GM12873 (cell line): ENCODE results near the gene FZD10.

Experiments
- TF ChIP-seq, protein P1 (sequence below): IDR thresholded peaks from 2 replicates; pipeline ENCODE4 v1.5.1; 2012; ENCODE audit warnings: low read depth, mild to moderate bottlenecking, moderate library complexity, low read length, control low read depth; ENCODE audit not compliant: insufficient read depth; ENCODE audit errors: missing control alignments

The FZD10 gene

DNA sequence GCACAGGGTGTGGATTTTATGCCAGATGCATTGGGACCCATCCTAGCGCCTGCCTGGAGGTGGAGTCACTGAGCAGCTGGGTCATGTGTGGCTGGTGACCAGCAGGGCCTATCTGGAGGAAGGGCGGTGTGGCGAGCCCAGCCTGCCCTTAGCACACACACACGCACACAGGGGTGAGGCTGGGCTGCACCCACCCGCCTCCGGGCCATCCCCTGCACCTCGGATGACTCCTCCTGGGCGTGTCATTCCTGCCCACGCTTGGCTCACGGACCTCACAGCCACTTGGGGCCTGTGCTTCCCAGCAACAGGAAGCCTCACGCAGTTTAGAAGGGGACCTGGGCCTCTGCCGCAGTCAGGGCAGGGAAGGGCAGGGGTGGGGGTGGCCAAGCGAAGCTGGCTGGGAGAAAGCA is 36.2 kb upstream of the FZD10 start:
- TF ChIP-seq, protein P1, sequence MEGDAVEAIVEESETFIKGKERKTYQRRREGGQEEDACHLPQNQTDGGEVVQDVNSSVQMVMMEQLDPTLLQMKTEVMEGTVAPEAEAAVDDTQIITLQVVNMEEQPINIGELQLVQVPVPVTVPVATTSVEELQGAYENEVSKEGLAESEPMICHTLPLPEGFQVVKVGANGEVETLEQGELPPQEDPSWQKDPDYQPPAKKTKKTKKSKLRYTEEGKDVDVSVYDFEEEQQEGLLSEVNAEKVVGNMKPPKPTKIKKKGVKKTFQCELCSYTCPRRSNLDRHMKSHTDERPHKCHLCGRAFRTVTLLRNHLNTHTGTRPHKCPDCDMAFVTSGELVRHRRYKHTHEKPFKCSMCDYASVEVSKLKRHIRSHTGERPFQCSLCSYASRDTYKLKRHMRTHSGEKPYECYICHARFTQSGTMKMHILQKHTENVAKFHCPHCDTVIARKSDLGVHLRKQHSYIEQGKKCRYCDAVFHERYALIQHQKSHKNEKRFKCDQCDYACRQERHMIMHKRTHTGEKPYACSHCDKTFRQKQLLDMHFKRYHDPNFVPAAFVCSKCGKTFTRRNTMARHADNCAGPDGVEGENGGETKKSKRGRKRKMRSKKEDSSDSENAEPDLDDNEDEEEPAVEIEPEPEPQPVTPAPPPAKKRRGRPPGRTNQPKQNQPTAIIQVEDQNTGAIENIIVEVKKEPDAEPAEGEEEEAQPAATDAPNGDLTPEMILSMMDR, result no peak

GRCh38 chr12:130127532-130127911 is 34.7 kb upstream of the FZD10 start:
- TF ChIP-seq, protein P1, result no peak

DNA sequence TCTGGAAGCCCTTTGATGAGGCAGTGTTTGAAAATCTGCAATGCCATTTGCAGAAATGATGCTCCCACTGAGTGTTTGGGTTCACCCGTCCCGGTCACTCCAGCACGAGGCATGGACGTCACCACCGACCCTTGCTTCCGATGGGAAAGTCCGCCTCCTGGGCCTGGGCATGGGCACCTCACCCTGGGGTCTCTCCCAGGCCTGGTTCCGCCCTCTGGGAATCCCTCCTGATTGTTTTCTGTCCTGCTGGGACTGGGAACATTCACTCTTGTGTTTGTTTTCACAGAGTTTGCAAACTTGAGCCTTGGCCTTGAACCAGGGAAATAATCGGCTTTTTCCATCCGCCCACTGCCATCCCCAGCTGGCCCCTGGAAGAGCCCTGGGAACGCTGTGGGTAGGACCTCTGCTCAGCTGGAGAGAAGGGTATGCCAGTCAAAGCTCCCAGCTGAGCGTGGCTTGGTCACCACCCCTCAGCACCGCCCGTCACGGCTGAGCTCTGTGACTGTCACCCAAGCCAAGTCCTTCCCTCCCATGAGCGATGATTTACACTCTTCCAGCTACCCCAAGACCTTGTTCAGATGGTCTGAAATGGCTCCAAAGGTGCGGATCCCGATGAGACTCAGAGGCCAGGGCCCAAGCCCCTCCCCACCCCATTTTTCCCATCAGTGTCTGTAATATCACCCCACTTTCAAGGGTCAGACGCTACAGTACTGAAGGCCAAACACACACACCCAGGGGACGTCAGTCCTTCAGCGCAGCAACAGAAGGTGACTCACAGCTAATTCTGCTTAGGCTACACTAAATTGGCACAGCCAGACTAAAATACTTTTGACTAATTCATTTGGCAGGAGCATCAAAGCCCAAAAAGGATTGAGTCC is 34.1 kb upstream of the FZD10 start:
- TF ChIP-seq, protein P1, result no peak

- TF ChIP-seq, protein P1, result no peak
Observed at GRCh38 chr12:130128790-130129735, 33.2 kb upstream of the FZD10 start.

DNA sequence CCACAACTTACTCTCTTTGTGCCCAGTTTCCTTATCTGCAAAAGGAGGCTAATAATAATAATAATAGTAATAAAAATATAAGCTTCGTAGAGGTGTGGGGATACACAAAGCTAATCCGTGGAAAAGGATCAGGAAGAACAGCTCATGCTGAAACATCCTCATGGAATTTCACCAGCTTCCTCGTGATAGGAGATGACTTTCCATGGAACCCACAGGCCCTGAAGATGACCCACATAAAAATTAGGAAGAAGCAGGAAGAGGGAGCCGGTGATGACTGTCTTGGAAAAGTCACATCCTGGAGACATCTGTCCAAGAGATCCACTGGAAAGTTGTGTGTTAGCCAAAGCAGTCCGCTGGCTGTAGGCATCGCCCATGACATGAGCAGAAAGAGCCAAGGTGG is 31.9 kb upstream of the FZD10 start:
- TF ChIP-seq, protein P1, result no peak

GRCh38 chr12:130131025-130131424 is 31.2 kb upstream of the FZD10 start:
- TF ChIP-seq, protein P1, result no peak

DNA sequence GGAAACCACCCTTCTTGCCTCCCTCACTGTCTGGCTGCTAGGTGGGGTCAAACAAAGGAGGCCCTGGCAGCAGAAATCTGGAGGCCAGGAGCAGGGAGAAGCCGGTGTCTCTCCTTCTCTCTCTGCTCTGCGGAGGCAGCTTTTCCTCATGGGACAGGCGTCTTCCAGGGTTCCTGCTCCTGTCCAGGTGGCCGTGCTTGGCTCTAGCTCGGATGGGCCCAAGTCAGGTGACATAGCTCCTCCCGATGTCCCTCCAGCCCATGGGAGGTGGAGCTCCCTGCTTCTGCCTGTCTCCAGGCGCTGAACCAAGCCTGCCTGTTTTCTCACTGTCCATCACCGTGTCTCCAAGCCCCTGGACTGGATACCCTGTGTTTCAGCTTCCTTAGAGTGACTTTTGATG is 30.5 kb upstream of the FZD10 start:
- TF ChIP-seq, protein P1, result no peak
